HG03064 (cell line): ENCODE results near the gene POP4.

Experiments
- ATAC-seq: cut with Tn5 transposase; IDR thresholded peaks from one replicate; pipeline ENCODE4 v1.9.1; 2021; ENCODE audit warnings: low read depth; ENCODE audit not compliant: unreplicated experiment

The POP4 gene

DNA sequence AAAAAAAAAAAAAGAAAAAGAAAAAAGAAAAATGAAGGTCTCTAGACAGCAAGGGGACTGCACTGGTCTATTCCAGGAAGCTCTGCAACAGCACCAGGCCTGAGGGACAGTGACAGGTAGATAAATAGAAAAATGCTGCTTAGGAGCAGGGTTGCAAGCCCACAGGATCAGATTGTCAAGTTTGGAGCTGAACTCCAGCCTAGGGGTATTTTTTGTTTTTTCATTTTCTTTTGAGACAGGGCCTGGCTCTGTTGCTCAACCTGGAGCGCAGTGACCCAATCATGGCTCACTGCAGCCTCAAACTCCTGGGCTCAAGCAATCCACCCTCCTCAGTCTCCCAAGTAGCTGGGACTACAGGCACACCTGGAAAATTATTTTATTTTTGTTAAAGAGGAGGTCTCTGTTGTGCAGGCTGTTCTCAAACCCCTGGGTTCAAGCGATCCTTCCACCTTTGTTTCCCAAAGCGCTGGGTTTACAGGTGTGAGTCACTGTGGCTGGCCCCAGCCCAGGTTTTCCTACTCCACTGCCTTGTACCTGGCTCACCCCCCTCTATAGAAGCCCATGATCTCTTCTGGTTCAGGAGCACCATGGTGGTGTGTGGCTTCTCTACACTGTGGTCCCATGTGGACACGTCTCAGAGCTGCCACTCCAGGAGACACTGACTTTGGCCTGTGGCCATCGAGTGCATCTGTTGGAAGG lies 23.9 kb downstream of the POP4 start:
- ATAC-seq: no peak

GRCh38 chr19:29630655-29631054 lies 24.6 kb downstream of the POP4 start:
- no peak for ATAC-seq

GRCh38 chr19:29631450-29631849 lies 25.4 kb downstream of the POP4 start:
- no peak for ATAC-seq

GRCh38 chr19:29634002-29634401 lies 27.9 kb downstream of the POP4 start:
- ATAC-seq: no peak

GRCh38 chr19:29634423-29635130 lies 28.5 kb downstream of the POP4 start:
- ATAC-seq: no peak

DNA sequence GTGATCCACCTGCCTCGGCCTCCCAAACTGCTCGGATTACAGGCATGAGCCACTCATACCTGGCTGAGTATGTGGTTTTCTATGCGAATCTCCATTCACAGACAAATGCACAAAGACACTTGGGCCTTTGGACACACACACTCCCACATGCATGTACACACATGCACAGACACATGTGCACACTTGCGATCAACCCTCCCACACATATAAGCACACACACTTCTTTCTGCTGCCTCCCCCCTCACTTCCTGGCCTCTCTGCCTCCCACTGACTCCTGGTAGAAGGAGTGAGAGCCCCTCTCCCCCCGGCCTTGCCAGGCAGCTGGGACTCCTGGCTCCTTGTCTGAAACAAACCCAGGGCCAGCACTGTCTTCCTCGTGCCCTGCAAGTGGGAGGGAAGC lies 29.9 kb downstream of the POP4 start:
- no peak for ATAC-seq

DNA sequence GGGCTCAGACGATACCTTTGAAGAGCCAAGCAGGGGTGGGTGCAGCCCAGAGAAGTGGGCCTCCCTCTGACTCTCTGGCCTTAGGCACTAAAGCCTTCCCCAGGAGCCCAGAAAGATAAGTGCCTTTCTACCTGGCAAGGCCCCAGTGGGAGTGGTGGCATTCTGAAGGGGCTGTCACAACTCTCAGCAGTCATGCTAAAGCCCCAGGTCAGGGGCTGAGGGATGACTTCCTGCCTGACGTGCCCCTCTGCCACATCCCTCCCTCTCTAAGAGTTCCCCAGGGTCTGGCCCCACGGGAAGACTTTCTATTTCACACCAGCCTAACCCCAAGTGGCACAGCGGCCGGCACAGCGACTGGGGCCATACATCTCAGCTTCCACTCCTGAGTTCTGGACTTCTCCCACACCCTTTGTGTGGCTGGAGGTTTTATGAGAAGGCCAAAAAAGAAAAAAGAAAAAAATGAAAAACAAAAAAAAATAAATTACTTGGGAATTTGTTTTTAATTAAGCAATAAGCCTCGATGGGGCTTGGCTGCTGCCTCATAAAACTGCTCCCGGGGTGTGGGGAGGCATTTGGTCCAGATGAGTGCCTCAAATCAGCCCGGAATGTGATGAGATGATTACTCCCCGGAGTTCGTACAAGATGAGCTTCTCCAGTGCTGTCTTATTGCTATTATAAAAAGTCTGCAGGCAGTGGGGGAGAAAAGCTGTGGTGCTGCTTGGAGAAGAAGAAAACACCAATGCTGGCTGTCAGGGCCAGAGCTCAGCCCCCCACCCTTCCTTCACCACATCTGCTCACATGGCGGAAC lies 30.7 kb downstream of the POP4 start:
- no peak for ATAC-seq

DNA sequence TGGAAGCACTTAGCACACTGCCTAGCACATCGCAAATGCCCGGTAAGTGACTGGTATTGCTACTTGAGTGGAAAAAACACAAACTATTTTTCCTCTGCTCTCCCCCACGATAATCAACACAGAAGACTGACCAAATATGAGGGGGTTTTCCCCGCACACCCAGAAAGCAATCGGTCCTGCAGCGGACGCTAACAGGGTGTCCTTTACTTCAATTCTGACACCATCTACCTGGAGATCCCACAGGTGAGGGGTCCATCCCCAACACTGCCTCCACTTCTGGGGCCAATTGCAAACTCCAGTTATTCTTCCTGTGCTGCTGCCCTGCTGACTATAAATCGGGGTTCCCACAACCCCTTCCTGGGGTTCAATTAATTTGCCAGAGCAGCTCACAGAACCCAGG lies 33.0 kb downstream of the POP4 start:
- ATAC-seq: no peak

GRCh38 chr19:29640231-29640630 lies 34.1 kb downstream of the POP4 start:
- ATAC-seq: no peak

GRCh38 chr19:29641597-29641996 lies 35.5 kb downstream of the POP4 start:
- no peak for ATAC-seq

DNA sequence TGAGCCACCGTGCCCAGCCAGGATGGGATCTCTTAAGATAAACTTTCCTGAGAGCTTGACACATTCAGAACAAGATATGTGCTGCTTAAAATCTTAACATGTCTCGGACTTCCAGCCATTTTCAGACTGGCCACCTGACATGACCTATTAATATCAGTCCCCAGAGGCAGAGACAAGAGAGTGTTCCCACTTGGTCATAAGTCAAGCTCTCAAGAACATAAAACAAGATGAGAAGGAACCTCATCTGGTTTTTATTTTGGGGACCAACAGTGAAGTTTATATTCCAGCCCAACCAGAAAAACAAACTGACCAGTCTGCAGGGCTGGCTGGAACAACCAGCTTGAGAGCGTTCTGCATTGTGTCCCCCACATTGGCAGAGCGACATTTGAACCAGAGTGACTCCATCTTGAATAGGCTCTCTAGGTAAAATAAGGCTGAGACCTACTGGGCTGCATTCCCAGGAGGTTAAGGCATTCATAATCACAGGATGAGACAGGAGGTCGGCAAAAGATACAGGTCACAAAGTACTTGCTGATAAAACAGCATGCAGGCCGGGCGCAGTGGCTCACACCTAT lies 37.4 kb downstream of the POP4 start:
- no peak for ATAC-seq

- no peak for ATAC-seq
Measured at GRCh38 chr19:29644210-29644609, 38.1 kb downstream of the POP4 start.

GRCh38 chr19:29645491-29645867 lies 39.4 kb downstream of the POP4 start:
- no peak for ATAC-seq

- ATAC-seq: no peak
Measured at GRCh38 chr19:29645911-29646310, 39.8 kb downstream of the POP4 start.

- ATAC-seq: no peak
Measured at GRCh38 chr19:29650772-29651387, 44.8 kb downstream of the POP4 start.

DNA sequence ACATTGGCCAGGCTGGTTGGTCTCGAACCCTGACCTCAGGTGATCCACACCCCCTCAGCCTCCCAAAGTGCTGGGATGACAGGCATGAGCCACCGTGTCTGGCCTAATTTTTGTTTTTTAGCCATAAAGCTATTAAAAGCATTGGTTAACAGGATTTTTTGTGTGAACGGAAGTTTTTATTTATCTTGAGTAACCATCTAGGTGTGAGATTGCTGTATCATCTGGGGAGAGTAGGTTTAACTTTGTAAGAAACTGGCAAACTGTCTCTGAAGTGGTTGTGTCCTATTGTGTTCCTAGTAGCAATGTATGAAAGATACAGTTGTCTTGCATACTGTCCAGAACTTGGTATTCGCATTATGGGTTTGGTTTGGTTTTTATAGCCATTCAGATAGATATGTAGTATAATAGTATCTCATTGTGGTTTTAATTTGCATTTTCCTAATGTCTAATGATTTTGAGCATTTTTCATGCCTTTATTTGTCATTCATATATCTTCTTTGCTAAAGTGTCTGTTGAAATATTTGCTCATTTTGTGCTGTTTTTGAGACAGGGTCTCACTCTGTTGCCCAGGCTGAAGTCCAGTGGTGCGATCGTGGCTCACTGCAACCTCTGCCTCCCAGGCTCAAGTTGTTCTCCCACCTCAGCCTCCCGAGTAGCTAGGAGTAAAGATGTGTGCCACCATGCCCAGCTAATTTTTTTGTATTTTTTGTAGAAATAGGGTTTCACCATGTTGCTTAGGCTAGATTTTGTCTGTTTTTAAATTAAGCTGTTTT lies 45.7 kb downstream of the POP4 start:
- ATAC-seq: no peak

DNA sequence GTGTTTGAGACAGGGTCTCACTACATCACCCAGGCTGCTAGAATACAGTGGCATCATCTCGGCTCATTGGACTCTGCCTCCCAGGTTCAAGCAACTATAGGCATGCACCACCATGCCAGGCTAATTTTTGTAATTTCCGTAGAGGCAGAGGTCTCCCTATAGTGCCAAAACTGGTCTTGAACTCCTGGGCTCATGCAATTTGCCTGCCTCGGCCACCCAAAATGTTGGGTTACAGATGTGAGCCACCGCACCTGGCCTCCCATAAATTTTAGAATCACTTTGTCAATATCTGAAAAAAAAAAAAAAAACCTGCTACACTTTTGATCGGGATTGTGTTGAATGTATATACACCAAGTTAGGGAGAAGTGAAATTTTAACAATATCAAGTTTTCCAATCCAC lies 47.3 kb downstream of the POP4 start:
- ATAC-seq: no peak

GRCh38 chr19:29655648-29656335 lies 49.7 kb downstream of the POP4 start:
- ATAC-seq: no peak

DNA sequence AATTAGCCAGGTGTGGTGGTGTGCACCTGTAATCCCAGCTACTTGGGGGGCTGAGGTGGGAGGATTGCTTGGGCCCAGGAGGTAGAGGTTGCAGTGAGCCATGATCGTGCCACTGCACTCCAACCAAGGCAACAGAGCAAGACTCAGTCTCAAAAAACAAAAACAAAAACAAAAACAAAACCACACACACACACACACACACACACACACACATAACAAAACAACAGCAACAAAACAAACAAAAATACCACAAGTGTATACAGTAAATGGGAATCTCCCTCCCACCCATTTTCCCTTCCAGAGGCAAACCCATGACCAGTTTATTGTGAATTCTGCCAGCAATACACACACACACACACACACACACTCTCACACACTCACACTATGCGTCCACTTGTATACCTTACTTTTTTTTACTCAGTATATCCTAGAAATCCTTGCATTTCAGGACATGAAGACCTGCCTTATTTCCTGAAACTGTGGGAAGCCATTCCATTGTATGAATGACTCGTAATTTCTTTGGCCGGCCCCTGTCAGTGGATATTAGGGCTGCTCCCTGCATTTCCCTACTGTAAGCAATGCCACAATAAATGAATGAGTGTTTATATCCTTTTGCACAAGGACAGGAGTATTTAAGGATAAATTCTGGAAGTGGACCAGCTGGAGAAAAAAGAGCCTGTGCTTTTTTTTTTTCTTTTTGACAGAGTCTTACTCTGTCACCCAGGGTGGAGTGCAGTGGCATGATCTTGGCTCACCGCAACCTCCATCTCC lies 52.3 kb downstream of the POP4 start:
- ATAC-seq: no peak
